ENCODE measurements around the gene BOD1L2.

DNA sequence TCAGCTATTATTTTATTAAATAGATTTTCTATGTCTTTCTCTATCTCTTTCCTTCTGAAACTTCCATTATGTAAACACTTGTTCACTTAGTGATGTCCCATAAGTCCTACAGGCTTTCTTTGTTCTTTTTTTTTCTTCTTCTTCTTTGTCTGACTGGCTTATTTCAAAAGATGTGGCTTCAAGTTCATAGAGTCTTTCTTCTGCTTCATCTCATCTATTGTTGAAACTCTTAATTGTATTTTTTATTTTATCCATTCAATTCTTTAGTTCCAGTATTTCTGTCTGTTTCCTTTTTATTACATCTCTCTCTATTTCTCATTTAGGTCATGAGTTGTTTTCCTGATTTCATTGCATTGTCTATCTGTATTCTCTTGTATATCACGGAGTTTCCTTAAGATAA is 38.5 kb downstream of the BOD1L2 start:
- TF ChIP-seq YY1 (IDR thresholded peaks at IDR 0.05; ENCODE audit: insufficient read depth, insufficient read length) (no peak), ZNF274 (IDR thresholded peaks at IDR 0.05; ENCODE audit: low read depth, low read length) (no peak), SUZ12 (IDR thresholded peaks at IDR 0.05; ENCODE audit: extremely low read depth, insufficient read depth, insufficient read length) (no peak)
